Measurements from ENCODE around the gene LSM10.
A peak's percentile ranks its signal among the peaks of the same experiment; 100 is the strongest.

Gene LSM10

GRCh38 chr1:36382231-36382630, 15.5 kb downstream of the LSM10 start:
- no peak for DNase-seq

DNA sequence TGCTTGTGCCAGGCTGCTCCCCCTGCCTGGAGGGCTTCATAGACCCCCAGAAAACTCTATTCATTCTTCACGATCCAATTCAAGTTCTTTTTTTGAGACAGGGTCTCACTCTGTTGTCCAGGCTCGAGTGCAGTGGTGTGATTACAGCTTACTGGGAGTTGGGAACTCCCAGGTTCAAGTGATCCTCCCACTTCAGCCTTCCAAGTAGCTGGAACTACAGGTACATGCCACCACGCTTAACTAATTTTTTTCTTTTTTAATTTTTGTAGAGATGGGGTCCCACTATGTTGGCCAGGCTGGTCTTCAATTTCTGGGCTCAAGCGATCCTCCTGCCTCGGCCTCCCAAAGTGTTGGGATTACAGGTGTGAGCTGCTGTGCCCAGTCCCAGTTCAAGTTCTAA, 16.3 kb downstream of the LSM10 start:
- no peak for DNase-seq

DNA sequence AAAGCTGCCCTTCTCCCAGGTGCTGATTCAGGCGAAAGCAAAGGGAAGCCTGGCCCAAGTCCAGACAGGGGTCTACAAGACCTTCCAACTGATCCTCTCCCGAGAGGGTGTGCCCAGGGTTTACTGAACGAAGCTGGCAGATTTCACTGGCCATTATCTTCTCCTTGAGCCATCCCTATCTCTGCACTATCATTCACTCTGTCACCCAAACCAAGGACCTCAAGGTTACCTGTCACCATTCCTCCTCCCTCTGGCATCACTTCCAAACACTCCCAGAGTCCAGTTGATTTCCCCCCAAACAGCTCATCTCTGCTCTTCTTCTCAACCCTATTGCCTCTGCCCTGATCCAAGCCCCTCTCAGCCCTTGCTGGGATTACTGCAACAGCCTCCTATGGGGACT, 16.9 kb downstream of the LSM10 start:
- no peak for DNase-seq

DNA sequence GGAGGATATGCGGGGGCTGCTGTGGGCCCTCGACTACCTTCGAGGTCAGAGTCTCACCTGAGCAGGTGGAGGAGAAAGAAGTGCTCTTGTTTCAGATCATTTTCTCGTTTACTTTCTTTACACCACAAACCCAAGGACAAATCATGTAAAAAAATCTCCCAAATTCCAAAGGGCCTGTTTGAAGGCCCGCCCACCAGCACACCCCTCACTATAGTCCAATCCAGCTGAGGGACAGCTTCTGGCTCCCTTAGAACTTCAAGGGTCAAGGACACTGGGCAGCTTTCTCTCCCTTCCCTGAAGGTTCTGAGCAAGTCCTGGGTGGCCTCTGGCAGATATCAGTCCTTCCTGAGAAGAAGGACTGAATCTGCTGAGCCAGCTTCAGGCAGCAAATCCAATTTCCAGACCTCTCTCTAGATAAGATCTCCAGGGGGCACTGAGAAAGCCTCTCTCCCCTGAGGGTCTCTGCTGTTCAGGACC, 17.5 kb downstream of the LSM10 start:
- DNase-seq = no peak

DNA sequence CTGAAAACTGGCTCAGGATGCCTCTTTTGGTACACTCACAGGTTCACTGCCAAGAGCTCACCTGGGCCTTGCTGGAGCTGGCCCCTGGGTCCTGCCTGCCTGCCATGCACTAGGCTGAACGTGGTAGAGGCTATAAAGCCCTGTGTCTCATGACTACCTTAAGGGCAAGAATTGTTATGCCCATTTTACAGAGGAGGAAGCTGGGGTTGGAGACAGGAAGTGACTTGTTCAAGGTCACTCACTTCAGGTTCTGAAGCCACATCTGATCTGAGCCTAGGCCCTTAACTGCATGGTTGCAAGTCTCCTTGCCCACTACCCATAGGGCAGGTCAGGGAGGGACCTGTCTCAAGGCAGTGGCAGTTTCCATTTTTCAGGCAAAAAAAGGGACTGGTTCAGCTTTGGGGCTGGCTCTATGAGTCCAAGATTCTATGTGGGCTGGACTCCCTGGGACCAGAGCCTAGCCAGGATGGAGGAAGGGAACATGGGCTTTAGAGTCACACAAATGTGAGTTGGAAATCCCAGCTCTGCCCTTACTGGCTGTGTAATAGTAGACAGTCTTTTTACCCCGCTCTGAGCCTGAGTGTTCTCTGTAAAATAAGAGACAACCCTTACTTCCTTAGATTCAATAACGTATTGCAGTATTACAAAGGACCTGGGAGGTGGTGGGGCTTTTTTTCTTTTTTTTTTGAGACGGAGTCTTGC, 19.8 kb downstream of the LSM10 start:
- no peak for DNase-seq

- no peak for DNase-seq
These were observed 25.1 kb downstream of the LSM10 start for GRCh38 chr1:36372617-36373016.

DNA sequence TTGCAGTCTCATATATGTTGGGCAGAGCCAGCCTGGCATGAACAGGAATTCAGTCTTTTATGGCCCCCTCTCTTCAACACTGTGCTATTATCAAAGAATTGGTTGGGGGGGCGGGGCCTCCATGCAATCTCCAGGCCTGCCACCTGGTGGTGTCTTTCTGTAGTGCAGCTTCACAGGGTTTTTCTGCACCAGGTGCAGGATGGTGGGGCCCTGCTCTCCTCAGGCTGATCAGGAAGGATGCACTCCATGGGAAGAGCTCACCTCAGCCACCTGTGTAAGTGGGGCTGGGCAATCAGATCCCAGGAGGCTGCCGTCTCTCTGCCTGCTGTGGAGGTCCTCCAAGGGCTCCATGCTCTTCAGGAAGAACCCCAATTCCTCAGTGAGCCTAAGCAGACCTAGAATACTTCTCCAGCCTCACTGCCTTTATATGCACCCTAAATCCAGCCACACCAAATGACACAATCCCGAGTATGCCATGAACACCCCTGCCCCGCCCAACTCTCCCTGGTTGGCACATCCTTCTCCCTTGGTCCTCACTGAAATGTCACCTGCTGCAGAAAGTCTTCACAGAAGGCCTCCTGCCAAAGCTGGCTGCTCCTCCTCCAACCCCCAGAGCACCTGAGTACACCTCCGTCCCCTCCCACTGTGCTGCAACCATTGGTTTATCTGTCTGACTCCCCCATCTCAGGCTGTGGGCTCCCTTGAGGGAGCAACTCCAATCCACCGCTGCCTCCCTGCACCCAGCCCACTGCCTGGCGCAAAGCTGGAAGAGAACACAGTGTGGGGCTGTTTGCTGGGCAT, 28.4 kb downstream of the LSM10 start:
- peak; percentile 78 for DNase-seq

DNA sequence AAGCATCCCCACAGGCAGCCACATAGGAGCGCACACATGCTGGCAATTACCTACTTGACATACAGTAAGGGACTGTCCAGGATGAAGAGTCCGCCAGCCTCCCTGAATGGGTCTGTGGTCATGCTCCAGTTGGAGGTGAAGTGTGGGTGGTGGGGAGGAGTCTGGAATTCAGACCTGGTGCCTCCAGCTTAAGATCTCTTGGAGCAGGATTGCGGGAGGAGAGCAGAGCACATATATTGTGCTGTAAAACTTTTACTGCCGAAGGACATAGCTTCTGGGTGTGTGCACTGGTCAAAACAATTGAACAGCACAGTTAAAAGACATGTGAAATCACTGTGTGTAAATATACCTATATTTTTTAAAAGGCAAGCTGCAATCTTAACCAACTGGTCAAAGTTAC, 29.9 kb downstream of the LSM10 start:
- no peak for DNase-seq

- DNase-seq = no peak
These were observed 30.6 kb downstream of the LSM10 start for GRCh38 chr1:36367066-36367465.

- peak; percentile 55 for DNase-seq
These were observed 31.5 kb downstream of the LSM10 start for GRCh38 chr1:36366091-36366661.

DNA sequence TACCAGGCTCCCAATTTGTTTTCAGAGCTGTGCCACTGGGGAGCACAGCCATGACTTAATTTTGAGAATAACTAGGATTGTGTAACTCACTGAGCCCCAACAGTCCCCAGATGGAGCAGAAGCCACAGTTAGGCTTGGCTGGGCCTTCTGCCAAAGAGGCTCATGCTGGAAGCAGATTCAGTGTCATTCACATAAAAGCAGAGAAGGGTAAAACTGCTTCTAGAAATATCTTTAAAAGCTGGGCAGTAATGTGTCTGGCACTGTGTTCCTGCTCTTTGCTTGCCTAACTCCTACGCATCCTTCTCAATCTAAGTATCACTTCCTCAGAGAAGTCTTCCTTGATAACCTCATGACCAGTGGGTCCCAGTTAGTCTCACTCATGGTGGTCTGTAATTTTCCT, 32.3 kb downstream of the LSM10 start:
- no peak for DNase-seq

DNA sequence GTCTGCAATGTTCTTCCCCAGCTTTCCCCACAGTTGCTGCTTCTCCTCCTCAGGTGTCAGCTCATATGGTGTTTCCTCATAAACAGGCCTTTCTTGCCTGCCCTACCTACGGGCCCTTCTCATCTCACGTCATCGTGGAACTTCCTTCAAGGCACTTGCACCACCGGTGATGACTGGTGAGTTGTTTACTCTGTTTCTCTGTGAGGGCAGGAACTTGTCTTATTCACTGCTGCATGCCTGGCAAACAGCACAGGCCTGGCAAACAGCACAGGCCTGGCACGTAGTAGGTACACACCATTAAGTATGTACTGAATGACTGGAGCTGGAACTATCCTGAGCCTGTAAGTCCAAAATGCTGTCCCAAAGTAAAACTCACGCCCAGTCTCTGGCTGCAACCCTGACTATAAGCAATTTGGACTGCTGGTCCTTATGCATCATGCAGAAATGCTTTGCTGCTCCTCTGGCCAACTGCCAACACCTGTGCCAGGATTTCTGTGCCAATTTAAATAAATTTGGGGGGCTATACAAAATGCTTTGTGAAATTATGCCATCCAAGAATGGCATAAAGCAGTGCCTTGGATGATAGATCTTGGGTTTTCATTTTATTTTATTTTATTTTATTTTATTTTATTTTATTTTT, 37.7 kb downstream of the LSM10 start:
- peak; percentile 35 for DNase-seq

DNA sequence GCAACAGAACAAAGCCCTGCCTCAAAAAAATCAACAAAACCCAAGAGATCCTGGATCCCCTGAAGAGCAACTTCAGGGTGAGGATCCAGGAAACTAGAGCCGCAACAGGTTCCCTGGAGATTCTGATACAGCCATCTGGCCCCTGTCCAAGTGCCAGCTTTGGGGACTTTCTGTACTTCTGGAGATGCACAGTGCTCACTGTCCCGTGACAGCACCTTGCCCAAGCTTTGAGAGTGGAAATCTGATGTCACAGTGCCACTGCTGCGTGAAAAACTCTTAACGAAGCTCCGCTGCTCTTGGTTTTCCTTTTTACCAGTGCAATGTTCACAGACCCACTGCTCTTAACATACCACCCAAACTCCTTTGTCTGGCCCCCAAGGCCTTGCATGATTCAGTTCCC, 38.3 kb downstream of the LSM10 start:
- no peak for DNase-seq

GRCh38 chr1:36358514-36359084, 39.1 kb downstream of the LSM10 start:
- DNase-seq = no peak

- no peak for DNase-seq
These were observed 41.9 kb downstream of the LSM10 start for GRCh38 chr1:36355811-36356210.

DNA sequence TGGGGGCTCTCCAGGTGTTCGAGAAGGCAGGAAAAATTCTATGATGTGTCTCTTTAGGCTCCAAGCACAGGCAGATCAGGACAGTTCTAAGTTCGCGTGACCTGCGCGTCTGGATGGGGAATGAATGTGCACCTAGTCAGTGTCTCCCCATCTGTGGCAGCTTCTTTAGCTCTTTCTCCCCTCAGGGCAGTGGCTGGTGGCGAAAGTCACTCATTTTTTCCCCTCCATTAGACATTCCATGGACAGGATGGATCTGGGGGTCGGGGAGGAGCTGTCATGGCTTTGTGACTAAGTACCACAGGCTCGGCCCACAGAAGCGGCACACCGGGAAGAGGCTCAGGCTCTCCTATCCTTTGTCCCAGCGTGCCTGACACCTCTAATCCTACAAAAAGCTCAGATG, 43.2 kb downstream of the LSM10 start:
- DNase-seq = no peak

DNA sequence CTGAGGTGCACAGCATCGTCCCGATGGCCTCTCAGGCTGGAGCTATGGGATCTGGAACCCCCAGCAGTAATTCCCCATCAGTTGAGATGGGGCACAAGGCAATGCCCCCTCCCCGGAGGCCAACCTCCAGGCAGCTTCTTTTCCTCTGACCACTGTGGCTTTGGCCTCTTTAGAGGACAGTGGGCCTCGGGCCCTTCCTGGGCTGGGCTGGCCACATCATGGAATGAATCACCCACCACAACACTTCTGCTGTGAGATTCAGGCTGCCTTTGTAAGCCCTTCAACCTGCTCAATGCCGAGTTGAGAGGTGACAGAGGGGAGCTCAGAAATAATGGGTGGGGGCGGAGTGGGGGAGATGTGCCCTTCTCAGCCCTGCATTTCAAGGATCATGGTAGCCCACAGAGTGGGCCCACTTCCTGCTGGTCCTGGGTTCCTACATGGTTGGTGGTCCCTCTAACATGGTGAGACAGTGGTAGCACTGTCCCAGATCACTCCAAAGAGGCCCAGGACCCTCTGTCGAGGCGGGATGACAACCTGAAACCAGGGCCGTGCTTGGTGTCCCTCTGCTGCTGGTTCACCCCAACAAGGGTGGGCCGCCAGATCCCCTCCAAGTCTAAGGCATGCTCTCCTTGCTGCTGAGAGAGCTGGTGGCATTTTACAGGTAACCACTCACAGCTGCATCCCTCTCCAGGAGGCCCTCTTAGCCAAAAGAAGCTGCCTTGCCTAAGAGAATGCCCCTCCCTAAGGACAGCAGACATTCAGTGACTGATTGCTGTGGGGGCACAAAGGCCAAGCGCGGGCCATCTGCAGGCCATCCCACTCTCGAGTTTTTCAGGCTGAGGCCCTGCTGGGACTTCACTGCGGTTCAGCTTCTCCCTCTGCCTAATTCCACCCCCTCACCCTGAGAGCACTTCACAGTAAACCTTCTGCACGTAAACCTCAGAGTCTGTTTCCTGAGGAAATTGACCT, 44.5 kb downstream of the LSM10 start:
- no peak for DNase-seq

- DNase-seq = no peak
These were observed 45.4 kb downstream of the LSM10 start for GRCh38 chr1:36352125-36352909.

GRCh38 chr1:36351227-36351977, 46.3 kb downstream of the LSM10 start:
- no peak for DNase-seq

GRCh38 chr1:36350659-36351226, 47.0 kb downstream of the LSM10 start:
- peak; percentile 40 for DNase-seq
